Endothelial cell (in vitro differentiated cells): ENCODE measurements around the gene PDE4B. TPM values are rescaled to one million over a fixed set of nuclear protein-coding genes. Genes with fewer than 3 reads are reported as not detected.

Experiments used
- DNase-seq: peaks from one replicate; pipeline ENCODE4 v3.0.0; 2021; ENCODE audit warnings: low spot score
- H3K27ac Mint-ChIP-seq: one replicate; pipeline ENCODE4 v1.8.0; 2021; ENCODE audit warnings: mixed read lengths, inconsistent platforms; ENCODE audit not compliant: unreplicated experiment
- H3K27me3 Mint-ChIP-seq: one replicate; pipeline ENCODE4 v1.8.0; 2021; ENCODE audit warnings: mild to moderate bottlenecking, moderate library complexity, mixed read lengths, inconsistent platforms; ENCODE audit not compliant: unreplicated experiment
- H3K36me3 Mint-ChIP-seq: one replicate; pipeline ENCODE4 v1.8.0; 2021; ENCODE audit warnings: mild to moderate bottlenecking, low read depth, mixed read lengths, inconsistent platforms; ENCODE audit not compliant: unreplicated experiment
- H3K4me1 Mint-ChIP-seq: one replicate; pipeline ENCODE4 v1.8.0; 2021; ENCODE audit warnings: mild to moderate bottlenecking, mixed read lengths, inconsistent platforms; ENCODE audit not compliant: unreplicated experiment
- H3K4me3 Mint-ChIP-seq: one replicate; pipeline ENCODE4 v1.8.0; 2021; ENCODE audit warnings: mild to moderate bottlenecking, mixed read lengths, inconsistent platforms; ENCODE audit not compliant: unreplicated experiment
- H3K9me3 Mint-ChIP-seq: one replicate; pipeline ENCODE4 v1.8.0; 2021; ENCODE audit warnings: mixed read lengths, inconsistent platforms; ENCODE audit not compliant: unreplicated experiment
- total RNA-seq: library from RNA; stranded (reverse); fragmentation: NEBNext Ultra II Directional; extraction: Animal tissue kit (Norgen Biotek cat#: 25700); gene quantifications from one replicate; pipeline ENCODE4 v1.2.1, GENCODE V29; 2021; ENCODE audit not compliant: unreplicated experiment
- TF ChIP-seq, protein P1 (sequence below): fragments of 200-600 bp; sonication (generic); IDR thresholded peaks from one replicate; pipeline ENCODE4 v1.5.0; 2021; ENCODE audit warnings: antibody characterized with exemption; ENCODE audit not compliant: unreplicated experiment

Gene PDE4B
- total RNA-seq, 1 donor from 2014 or later, result 45.6 TPM

GRCh38 chr1:66367369-66367768 is 574.7 kb downstream of the PDE4B start:
- Mint-ChIP-seq H3K27me3 (peaks cover 4% of the 10 kb centered on the region), H3K36me3 (peaks cover 71% of the 10 kb centered on the region), H3K9me3 (no peaks in the 10 kb centered on the region), H3K27ac (no peak overlapping the region), H3K4me3 (no peak overlapping the region), H3K4me1 (peaks cover 21% of the 10 kb centered on the region)
- no peak for DNase-seq
- TF ChIP-seq, protein P1, sequence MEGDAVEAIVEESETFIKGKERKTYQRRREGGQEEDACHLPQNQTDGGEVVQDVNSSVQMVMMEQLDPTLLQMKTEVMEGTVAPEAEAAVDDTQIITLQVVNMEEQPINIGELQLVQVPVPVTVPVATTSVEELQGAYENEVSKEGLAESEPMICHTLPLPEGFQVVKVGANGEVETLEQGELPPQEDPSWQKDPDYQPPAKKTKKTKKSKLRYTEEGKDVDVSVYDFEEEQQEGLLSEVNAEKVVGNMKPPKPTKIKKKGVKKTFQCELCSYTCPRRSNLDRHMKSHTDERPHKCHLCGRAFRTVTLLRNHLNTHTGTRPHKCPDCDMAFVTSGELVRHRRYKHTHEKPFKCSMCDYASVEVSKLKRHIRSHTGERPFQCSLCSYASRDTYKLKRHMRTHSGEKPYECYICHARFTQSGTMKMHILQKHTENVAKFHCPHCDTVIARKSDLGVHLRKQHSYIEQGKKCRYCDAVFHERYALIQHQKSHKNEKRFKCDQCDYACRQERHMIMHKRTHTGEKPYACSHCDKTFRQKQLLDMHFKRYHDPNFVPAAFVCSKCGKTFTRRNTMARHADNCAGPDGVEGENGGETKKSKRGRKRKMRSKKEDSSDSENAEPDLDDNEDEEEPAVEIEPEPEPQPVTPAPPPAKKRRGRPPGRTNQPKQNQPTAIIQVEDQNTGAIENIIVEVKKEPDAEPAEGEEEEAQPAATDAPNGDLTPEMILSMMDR, result no peak

- Mint-ChIP-seq H3K4me3 (peak overlapping the region; percentile 59), H3K27me3 (peaks cover 4% of the 10 kb centered on the region), H3K4me1 (peaks cover 30% of the 10 kb centered on the region), H3K36me3 (peaks cover 75% of the 10 kb centered on the region), H3K9me3 (no peaks in the 10 kb centered on the region), H3K27ac (no peak overlapping the region)
- TF ChIP-seq, protein P1, result no peak
- DNase-seq, result no peak
Observed at GRCh38 chr1:66368261-66368660, 575.6 kb downstream of the PDE4B start.

- peak overlapping the region; percentile 3 for H3K4me3 Mint-ChIP-seq
- peak overlapping the region; percentile 84 for H3K27ac Mint-ChIP-seq
- no peak for DNase-seq
- H3K4me1 Mint-ChIP-seq, result peaks cover 42% of the 10 kb centered on the region
- H3K9me3 Mint-ChIP-seq, result no peaks in the 10 kb centered on the region
- peaks cover 7% of the 10 kb centered on the region for H3K27me3 Mint-ChIP-seq
- H3K36me3 Mint-ChIP-seq, result peaks cover 69% of the 10 kb centered on the region
- TF ChIP-seq, protein P1, result no peak
Observed at GRCh38 chr1:66370462-66370971, 577.8 kb downstream of the PDE4B start.

GRCh38 chr1:66371233-66372005 is 578.7 kb downstream of the PDE4B start:
- Mint-ChIP-seq H3K27ac (peak overlapping the region; percentile 94), H3K4me3 (peak overlapping the region; percentile 56), H3K27me3 (peaks cover 7% of the 10 kb centered on the region), H3K9me3 (no peaks in the 10 kb centered on the region), H3K4me1 (peaks cover 42% of the 10 kb centered on the region), H3K36me3 (peaks cover 62% of the 10 kb centered on the region)
- peak; percentile 40 for DNase-seq
- TF ChIP-seq, protein P1, result no peak

DNA sequence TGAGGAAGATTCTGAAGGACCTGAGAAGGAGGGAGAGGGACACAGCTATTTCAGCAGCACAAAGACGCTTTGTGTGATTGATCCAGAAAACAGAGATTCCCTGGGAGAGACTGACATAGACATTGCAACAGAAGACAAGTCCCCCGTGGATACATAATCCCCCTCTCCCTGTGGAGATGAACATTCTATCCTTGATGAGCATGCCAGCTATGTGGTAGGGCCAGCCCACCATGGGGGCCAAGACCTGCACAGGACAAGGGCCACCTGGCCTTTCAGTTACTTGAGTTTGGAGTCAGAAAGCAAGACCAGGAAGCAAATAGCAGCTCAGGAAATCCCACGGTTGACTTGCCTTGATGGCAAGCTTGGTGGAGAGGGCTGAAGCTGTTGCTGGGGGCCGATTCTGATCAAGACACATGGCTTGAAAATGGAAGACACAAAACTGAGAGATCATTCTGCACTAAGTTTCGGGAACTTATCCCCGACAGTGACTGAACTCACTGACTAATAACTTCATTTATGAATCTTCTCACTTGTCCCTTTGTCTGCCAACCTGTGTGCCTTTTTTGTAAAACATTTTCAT is 579.9 kb downstream of the PDE4B start:
- peaks cover 7% of the 10 kb centered on the region for H3K27me3 Mint-ChIP-seq
- H3K4me1 Mint-ChIP-seq, result peaks cover 42% of the 10 kb centered on the region
- H3K4me3 Mint-ChIP-seq, result peak overlapping the region; percentile 44
- H3K36me3 Mint-ChIP-seq, result peaks cover 51% of the 10 kb centered on the region
- H3K9me3 Mint-ChIP-seq, result no peaks in the 10 kb centered on the region
- DNase-seq, result no peak
- H3K27ac Mint-ChIP-seq, result peak overlapping the region; percentile 94
- TF ChIP-seq, protein P1, result no peak
